Mesenchymal stem cell (in vitro differentiated cells and primary cell): Measurements from ENCODE around the gene MAGEA11.
"Not testable (repeated sequence)": the region's sequence is repeated elsewhere in the genome, so short reads cannot be mapped to it uniquely, and the experiment has no call there.

Experiments
- DNase-seq: peaks from one replicate; pipeline ENCODE4 v3.0.0-alpha.2; 2013
- H2AFZ ChIP-seq: one replicate; pipeline ENCODE4 v1.6.1; 2013; ENCODE audit warnings: low read depth, mild to moderate bottlenecking, control low read depth, inconsistent platforms, low read length, moderate library complexity
- H2AK5ac ChIP-seq: 2 replicates; pipeline ENCODE4 v1.6.1; 2013; ENCODE audit warnings: low read length, moderate library complexity, mild to moderate bottlenecking, inconsistent platforms; ENCODE audit not compliant: severe bottlenecking
- H2BK120ac ChIP-seq: one replicate; pipeline ENCODE4 v1.6.1; 2013; ENCODE audit warnings: low read depth, mild to moderate bottlenecking, inconsistent platforms, low read length, moderate library complexity
- H2BK12ac ChIP-seq, 2 experiments: one replicate each; pipeline ENCODE4 v1.6.1; 2013; ENCODE audit warnings: inconsistent platforms in 2 of 2, low read length in 2 of 2, mild to moderate bottlenecking in 2 of 2, moderate library complexity in 2 of 2, control low read depth in 1 of 2
- H2BK15ac ChIP-seq: one replicate; pipeline ENCODE4 v1.6.1; 2013; ENCODE audit warnings: mild to moderate bottlenecking, low read depth, inconsistent platforms; ENCODE audit not compliant: poor library complexity, severe bottlenecking
- H2BK5ac ChIP-seq: 2 replicates; pipeline ENCODE4 v1.6.1; 2013; ENCODE audit warnings: low read depth, mild to moderate bottlenecking, low read length, control low read depth, inconsistent platforms; ENCODE audit not compliant: poor library complexity, severe bottlenecking
- H3K14ac ChIP-seq, 2 experiments: one replicate each; pipeline ENCODE4 v1.6.1; 2013; ENCODE audit warnings: inconsistent platforms in 2 of 2, low read length in 2 of 2, control low read depth in 1 of 2, mild to moderate bottlenecking in 1 of 2, moderate library complexity in 1 of 2
- H3K18ac ChIP-seq, 2 experiments: one replicate each; pipeline ENCODE4 v1.6.1; 2013; ENCODE audit warnings: inconsistent platforms in 2 of 2, low read length in 2 of 2, control low read depth in 1 of 2, low read depth in 1 of 2, mild to moderate bottlenecking in 1 of 2
- H3K23ac ChIP-seq, 2 experiments: one replicate each; pipeline ENCODE4 v1.6.1; 2013; ENCODE audit warnings: inconsistent platforms in 2 of 2, low read length in 2 of 2, mild to moderate bottlenecking in 2 of 2, moderate library complexity in 2 of 2, control low read depth in 1 of 2
- H3K27ac ChIP-seq: 2 replicates; pipeline ENCODE4 v1.5.1; 2013; ENCODE audit warnings: mild to moderate bottlenecking, moderate library complexity, low read length, control low read depth, inconsistent platforms; ENCODE audit not compliant: poor library complexity, severe bottlenecking
- H3K27me3 ChIP-seq, 2 experiments: 2 replicates each; pipeline versions ENCODE4 v1.6.1 to v1.7.0; 2013; ENCODE audit warnings: low read length in 2 of 2, mild to moderate bottlenecking in 2 of 2, moderate library complexity in 2 of 2, control low read depth in 1 of 2, inconsistent platforms in 1 of 2; ENCODE audit not compliant: control insufficient read depth in 1 of 2, insufficient read depth in 1 of 2
- H3K36me3 ChIP-seq, 2 experiments: 2 replicates each; pipeline versions ENCODE4 v1.6.1 to v1.7.0; 2013; ENCODE audit warnings: low read length in 2 of 2, control low read depth in 1 of 2, inconsistent platforms in 1 of 2, low read depth in 1 of 2, mild to moderate bottlenecking in 1 of 2; ENCODE audit not compliant: insufficient read depth in 2 of 2, control insufficient read depth in 1 of 2
- H3K4ac ChIP-seq, 2 experiments: one replicate each; pipeline ENCODE4 v1.6.1; 2013; ENCODE audit warnings: inconsistent platforms in 2 of 2, low read length in 2 of 2, mild to moderate bottlenecking in 2 of 2, moderate library complexity in 2 of 2, control low read depth in 1 of 2, low read depth in 1 of 2
- H3K4me1 ChIP-seq: 2 replicates; pipeline ENCODE4 v1.6.1; 2013; ENCODE audit warnings: low read depth, low read length, control low read depth; ENCODE audit not compliant: control insufficient read depth, insufficient read depth
- H3K4me2 ChIP-seq: 2 replicates; pipeline ENCODE4 v1.6.1; 2013; ENCODE audit warnings: low read length, mild to moderate bottlenecking, inconsistent platforms; ENCODE audit not compliant: poor library complexity, severe bottlenecking
- H3K4me3 ChIP-seq, 2 experiments: 2 replicates each; pipeline versions ENCODE4 v1.5.1 to v1.7.0; 2013; ENCODE audit warnings: low read length in 2 of 2, mild to moderate bottlenecking in 2 of 2, control low read depth in 1 of 2, low read depth in 1 of 2; ENCODE audit not compliant: insufficient read depth in 1 of 2
- H3K79me1 ChIP-seq: replicated peaks from 2 replicates; pipeline ENCODE4 v1.6.1; 2013; ENCODE audit warnings: mild to moderate bottlenecking, control low read depth, low read length, inconsistent platforms; ENCODE audit not compliant: poor library complexity, severe bottlenecking
- H3K9ac ChIP-seq: 2 replicates; pipeline ENCODE4 v1.7.0; 2013; ENCODE audit warnings: mild to moderate bottlenecking, low read length, moderate library complexity
- H3K9me3 ChIP-seq: 2 replicates; pipeline ENCODE4 v1.7.0; 2013; ENCODE audit warnings: mild to moderate bottlenecking, low read length; ENCODE audit not compliant: control insufficient read depth
- H4K8ac ChIP-seq: one replicate; pipeline ENCODE4 v1.6.1; 2013; ENCODE audit warnings: inconsistent platforms, mild to moderate bottlenecking, low read length, moderate library complexity
- H4K91ac ChIP-seq: one replicate; pipeline ENCODE4 v1.6.1; 2013; ENCODE audit warnings: mild to moderate bottlenecking, low read length, inconsistent platforms
- WGBS: methylation state at CpG from one replicate; pipeline ENCODE4 v1.1.7; 2013; ENCODE audit warnings: mixed read lengths; 5-methylcytosine and 5-hydroxymethylcytosine counted together

The MAGEA11 gene

GRCh38 chrX:149757206-149758067, 45.6 kb downstream of the MAGEA11 start:
- no peak overlapping the region for H2BK15ac ChIP-seq
- no peaks in the 10 kb centered on the region for H3K9me3 ChIP-seq
- no peak overlapping the region for H3K27ac ChIP-seq
- H3K14ac ChIP-seq, result no peak overlapping the region
- 75% methylated on average over 8 of the region's 8 CpGs for WGBS
- DNase-seq, result no peak
- H3K4me3 ChIP-seq, result no peak overlapping the region
- H2BK5ac ChIP-seq, result no peak overlapping the region
- H2AFZ ChIP-seq, result no peak overlapping the region
- H3K4me2 ChIP-seq, result no peak overlapping the region
- H3K9ac ChIP-seq, result no peak overlapping the region
- H3K36me3 ChIP-seq, result no peaks in the 10 kb centered on the region
- H2AK5ac ChIP-seq, result no peak overlapping the region
- peaks cover 0 to 3% of the 10 kb centered on the region in 2 experiments for H3K27me3 ChIP-seq
- H3K23ac ChIP-seq, result no peak overlapping the region
- no peaks in the 10 kb centered on the region for H3K4me1 ChIP-seq
- no peak overlapping the region for H2BK120ac ChIP-seq
- H4K91ac ChIP-seq, result no peak overlapping the region
- no peak overlapping the region for H4K8ac ChIP-seq
- H2BK12ac ChIP-seq, result no peak overlapping the region
- no peak overlapping the region for H3K18ac ChIP-seq
- no peaks in the 10 kb centered on the region for H3K79me1 ChIP-seq
- no peak overlapping the region for H3K4ac ChIP-seq

- H2BK12ac ChIP-seq, result no peak overlapping the region
- no peak overlapping the region for H3K18ac ChIP-seq
These were observed 46.3 kb downstream of the MAGEA11 start for GRCh38 chrX:149758068-149758714.

GRCh38 chrX:149758715-149759078, 46.8 kb downstream of the MAGEA11 start:
- WGBS, result 90% methylated on average over 6 of the region's 17 CpGs

More at GRCh38 chrX:149758068-149758714, 46.3 kb downstream of the MAGEA11 start:
- Histone ChIP-seq H3K79me1 (no peaks in the 10 kb centered on the region), H3K9ac (no peak overlapping the region), H3K36me3 (no peaks in the 10 kb centered on the region), H3K9me3 (no peaks in the 10 kb centered on the region), H2BK15ac (no peak overlapping the region), H2AK5ac (no peak overlapping the region), H3K4me3 (no peak overlapping the region), H3K14ac (no peak overlapping the region), H3K4me2 (no peak overlapping the region), H3K23ac (no peak overlapping the region), H4K91ac (no peak overlapping the region), H3K4me1 (no peaks in the 10 kb centered on the region), H2BK120ac (no peak overlapping the region), H3K27ac (no peak overlapping the region), H3K27me3 (peaks cover 0 to 3% of the 10 kb centered on the region in 2 experiments), H4K8ac (no peak overlapping the region), H3K4ac (no peak overlapping the region), H2AFZ (no peak overlapping the region), H2BK5ac (no peak overlapping the region)
- no peak for DNase-seq
- 90% methylated on average over 6 of the region's 18 CpGs for WGBS

GRCh38 chrX:149759824-149760223, 48.0 kb downstream of the MAGEA11 start:
- Histone ChIP-seq H3K27me3 (peaks cover 0 to 3% of the 10 kb centered on the region in 2 experiments), H3K9me3 (no peaks in the 10 kb centered on the region), H2BK12ac (no peak overlapping the region), H4K8ac (no peak overlapping the region), H2BK15ac (no peak overlapping the region), H4K91ac (no peak overlapping the region), H2AK5ac (no peak overlapping the region), H2BK5ac (no peak overlapping the region), H3K23ac (no peak overlapping the region), H2AFZ (no peak overlapping the region), H3K4me3 (no peak overlapping the region), H3K27ac (no peak overlapping the region), H3K36me3 (no peaks in the 10 kb centered on the region), H3K4ac (no peak overlapping the region), H2BK120ac (no peak overlapping the region), H3K14ac (no peak overlapping the region), H3K9ac (no peak overlapping the region), H3K18ac (no peak overlapping the region), H3K4me2 (no peak overlapping the region), H3K79me1 (no peaks in the 10 kb centered on the region), H3K4me1 (no peaks in the 10 kb centered on the region)
- DNase-seq, result no peak
- WGBS, result 87% methylated on average over 7 of the region's 7 CpGs

More at GRCh38 chrX:149758715-149759078, 46.8 kb downstream of the MAGEA11 start:
- H2AFZ ChIP-seq, H3K14ac ChIP-seq, DNase-seq, H3K23ac ChIP-seq, H3K4me3 ChIP-seq, H4K91ac ChIP-seq, H3K4ac ChIP-seq, H3K36me3 ChIP-seq, H3K9me3 ChIP-seq, H3K27me3 ChIP-seq, H2BK5ac ChIP-seq, H3K27ac ChIP-seq, H2BK15ac ChIP-seq, H3K4me1 ChIP-seq, H2AK5ac ChIP-seq, H4K8ac ChIP-seq, H2BK12ac ChIP-seq, H3K18ac ChIP-seq, H2BK120ac ChIP-seq, H3K79me1 ChIP-seq, H3K4me2 ChIP-seq, H3K9ac ChIP-seq: not testable (repeated sequence)
